HEK293 (cell line): ENCODE data around the gene ZDHHC14.

ENCODE experiments used
- CTCF ChIP-seq: fragments of 450-650 bp; formaldehyde crosslinking; IDR thresholded peaks from 2 replicates; pipeline ENCODE4 v1.5.1; 2016; ENCODE audit warnings: missing biosample characterization, missing genetic modification characterization
- GLI4 ChIP-seq: fragments of 450-650 bp; formaldehyde crosslinking; IDR thresholded peaks from 2 replicates; pipeline ENCODE4 v1.5.1; 2016; ENCODE audit warnings: missing biosample characterization, missing genetic modification characterization
- ZNF571 ChIP-seq: fragments of 450-650 bp; formaldehyde crosslinking; IDR thresholded peaks from 2 replicates; pipeline ENCODE4 v1.5.0; 2017; ENCODE audit warnings: missing biosample characterization, missing genetic modification characterization
- ZNF610 ChIP-seq: fragments of 450-650 bp; formaldehyde crosslinking; IDR thresholded peaks from 2 replicates; pipeline ENCODE4 v1.5.1; 2016; ENCODE audit warnings: missing biosample characterization, missing genetic modification characterization, borderline replicate concordance
- ZNF621 ChIP-seq: fragments of 450-650 bp; formaldehyde crosslinking; IDR thresholded peaks from 2 replicates; pipeline ENCODE4 v1.5.1; 2017; ENCODE audit warnings: missing biosample characterization, missing genetic modification characterization
- ZNF777 ChIP-seq: fragments of 450-650 bp; formaldehyde crosslinking; IDR thresholded peaks from 2 replicates; pipeline ENCODE4 v1.5.1; 2017; ENCODE audit warnings: missing biosample characterization, missing genetic modification characterization, borderline replicate concordance
- ZNF830 ChIP-seq: fragments of 450-650 bp; IDR thresholded peaks from 2 replicates; pipeline ENCODE4 v1.5.0; 2018; ENCODE audit warnings: missing biosample characterization, missing genetic modification characterization, low read depth, mild to moderate bottlenecking, moderate library complexity

- TF ChIP-seq CTCF (tag by site-specific recombination): no peak
- no peak for TF ChIP-seq GLI4
- TF ChIP-seq ZNF777 (tag by site-specific recombination): no peak
- no peak for TF ChIP-seq ZNF610 (tag by site-specific recombination)
- no peak for TF ChIP-seq ZNF571 (tag by site-specific recombination)
- no peak for TF ChIP-seq ZNF830 (tag by site-specific recombination)
- no peak for TF ChIP-seq ZNF621 (tag by site-specific recombination)
Measured at GRCh38 chr6:157527471-157527907, 146.5 kb downstream of the ZDHHC14 start.
